Kidney capillary endothelial cell (primary cell): Measurements from ENCODE around the gene HIVEP3.
A peak's percentile ranks its signal among the peaks of the same experiment; 100 is the strongest.
"Not testable (repeated sequence)": the region's sequence is repeated elsewhere in the genome, so short reads cannot be mapped to it uniquely, and the experiment has no call there.

Source experiments
- DNase-seq: peaks from one replicate; pipeline ENCODE4 v3.0.0-alpha.2; 2018; ENCODE audit warnings: low spot score

Gene HIVEP3

DNA sequence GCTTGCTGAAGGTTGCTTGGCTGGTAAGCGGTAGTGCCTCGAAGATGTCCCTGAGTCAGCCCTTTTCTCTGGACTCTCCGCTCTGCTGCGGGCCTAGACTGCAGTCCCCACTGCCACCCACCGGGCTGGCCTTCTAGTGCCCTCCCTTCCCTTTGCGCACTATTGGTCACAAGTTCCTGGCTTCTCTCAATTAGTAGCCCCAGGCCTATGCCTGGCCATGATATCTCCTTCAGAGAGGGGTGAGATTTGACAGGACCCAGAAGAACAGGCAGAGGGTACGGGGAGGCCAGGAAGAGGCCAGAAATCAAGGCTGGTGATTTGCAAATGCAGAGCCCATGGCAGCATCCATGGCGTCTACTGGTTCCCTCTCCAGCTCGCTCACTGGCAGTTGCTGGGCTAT is 207.7 kb downstream of the HIVEP3 start:
- no peak for DNase-seq

DNA sequence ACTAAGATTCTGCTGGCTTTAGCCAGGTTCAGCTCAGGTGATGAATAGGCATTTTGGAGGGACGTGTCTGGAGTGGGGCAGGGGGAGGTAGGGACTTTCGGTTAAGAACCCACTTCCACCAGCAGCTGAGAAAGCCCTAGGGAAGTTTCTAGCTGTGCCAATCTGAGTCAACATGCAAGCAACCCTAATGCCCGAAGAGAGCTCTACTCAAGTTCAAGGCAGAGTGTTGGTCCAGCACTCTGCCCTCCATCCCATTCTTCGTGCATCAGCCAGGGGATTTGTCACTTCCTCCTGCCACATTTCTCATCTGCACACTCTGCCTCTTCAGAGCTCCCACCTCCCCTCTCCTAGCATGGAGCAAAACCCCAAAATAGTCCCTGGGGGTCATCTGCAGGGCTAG is 208.8 kb downstream of the HIVEP3 start:
- DNase-seq = no peak

DNA sequence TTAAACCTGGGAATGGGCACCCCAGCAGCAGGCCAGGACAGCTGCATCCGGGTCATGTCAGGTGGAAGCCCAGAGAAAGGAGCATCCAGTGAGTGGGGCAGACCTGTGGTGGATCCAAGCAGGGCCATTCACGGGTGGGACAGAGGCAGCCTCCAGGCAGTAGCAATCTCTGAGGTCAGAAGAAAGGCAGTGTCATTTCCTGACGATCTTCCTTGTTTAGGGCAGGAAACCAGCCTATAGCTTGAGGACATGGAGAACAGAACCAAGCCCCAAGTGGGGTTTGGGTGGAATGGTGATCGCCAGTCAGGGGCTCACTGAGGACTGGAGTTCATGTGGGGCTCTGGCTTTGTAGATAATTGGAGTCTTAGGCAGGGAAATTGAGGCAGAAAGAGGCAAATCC is 209.4 kb downstream of the HIVEP3 start:
- DNase-seq = no peak

- no peak for DNase-seq
Measured at GRCh38 chr1:41708332-41708731, 210.4 kb downstream of the HIVEP3 start.

- no peak for DNase-seq
Measured at GRCh38 chr1:41707793-41708192, 210.9 kb downstream of the HIVEP3 start.

DNA sequence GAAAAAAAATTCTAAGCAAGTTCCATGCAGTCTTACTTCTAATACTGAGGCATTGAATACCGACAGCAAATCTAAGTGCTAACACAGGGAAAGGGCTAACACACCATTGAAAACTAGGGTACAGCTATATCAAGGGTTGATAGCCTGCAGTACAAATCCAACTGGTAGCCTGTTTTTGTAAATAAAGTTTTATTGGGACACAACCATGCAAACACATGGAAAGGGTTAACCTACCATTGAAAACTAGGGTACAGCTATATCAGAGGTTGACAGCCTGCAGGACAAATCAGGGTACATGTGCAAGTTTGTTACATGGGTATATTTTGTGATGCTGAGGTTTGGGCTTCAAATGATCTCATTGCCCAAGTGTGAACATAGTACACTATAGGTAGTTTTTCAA is 212.9 kb downstream of the HIVEP3 start:
- no peak for DNase-seq

DNA sequence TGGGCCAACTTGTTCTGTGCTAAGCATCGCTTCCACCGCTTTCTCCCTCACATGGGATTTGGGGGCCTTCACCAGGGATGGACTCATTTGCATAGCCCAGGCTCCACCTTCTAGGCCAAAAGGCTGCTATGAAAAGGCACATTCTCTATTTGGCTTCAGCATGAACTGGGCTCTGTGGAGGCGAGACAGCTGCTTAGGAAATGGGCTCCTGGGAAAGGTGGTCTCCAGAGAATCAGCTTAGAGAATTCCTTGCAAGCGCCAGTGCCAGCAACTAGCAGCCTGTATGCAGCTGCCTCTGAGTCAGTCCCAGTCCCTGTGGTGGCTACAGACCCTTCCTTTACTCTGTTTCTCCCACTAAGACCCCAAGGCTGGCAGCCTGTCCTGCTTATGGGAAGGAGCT is 214.5 kb downstream of the HIVEP3 start:
- no peak for DNase-seq

DNA sequence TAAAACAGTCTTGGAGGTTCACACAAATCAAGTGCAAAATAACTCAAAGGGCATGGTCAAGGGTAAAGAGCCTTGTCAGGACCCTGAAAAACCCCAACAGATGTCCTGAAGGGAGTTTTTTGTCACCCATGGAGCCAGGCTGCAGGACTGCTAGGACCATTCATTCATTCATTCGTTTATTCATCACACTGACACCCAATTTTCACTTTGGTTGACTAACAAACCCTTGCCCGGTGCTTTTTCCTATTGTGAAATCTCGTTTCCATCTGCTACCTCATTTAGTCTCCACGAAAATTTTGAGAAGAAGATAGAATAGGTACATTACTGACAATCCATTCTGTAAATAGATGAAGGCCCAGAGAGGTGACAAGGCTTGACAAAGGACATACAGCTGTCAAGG is 216.0 kb downstream of the HIVEP3 start:
- DNase-seq = no peak

GRCh38 chr1:41700986-41701535 is 217.7 kb downstream of the HIVEP3 start:
- no peak for DNase-seq

DNA sequence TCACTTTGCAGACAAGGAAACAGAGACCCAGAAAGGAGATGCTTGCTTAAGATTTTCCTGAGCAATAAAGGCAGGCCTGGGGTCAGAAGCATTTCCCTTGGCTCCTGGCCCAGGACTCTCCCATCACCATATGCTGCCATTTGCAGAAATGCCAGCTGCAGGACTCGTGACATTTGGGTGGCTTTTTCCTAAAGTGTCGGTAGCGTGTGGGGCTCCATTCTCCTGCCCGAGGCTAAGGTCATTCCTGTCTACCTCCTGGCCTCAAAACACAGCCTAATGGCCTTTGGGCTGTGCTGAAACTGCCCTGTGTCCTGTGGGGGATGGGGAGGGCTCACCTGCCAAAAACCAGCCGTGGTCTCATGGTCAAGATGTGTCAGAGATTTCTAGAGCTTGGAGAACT is 218.1 kb downstream of the HIVEP3 start:
- no peak for DNase-seq

- DNase-seq = no peak
Measured at GRCh38 chr1:41699861-41700248, 218.9 kb downstream of the HIVEP3 start.

- DNase-seq = no peak
Measured at GRCh38 chr1:41698916-41699860, 219.5 kb downstream of the HIVEP3 start.

DNA sequence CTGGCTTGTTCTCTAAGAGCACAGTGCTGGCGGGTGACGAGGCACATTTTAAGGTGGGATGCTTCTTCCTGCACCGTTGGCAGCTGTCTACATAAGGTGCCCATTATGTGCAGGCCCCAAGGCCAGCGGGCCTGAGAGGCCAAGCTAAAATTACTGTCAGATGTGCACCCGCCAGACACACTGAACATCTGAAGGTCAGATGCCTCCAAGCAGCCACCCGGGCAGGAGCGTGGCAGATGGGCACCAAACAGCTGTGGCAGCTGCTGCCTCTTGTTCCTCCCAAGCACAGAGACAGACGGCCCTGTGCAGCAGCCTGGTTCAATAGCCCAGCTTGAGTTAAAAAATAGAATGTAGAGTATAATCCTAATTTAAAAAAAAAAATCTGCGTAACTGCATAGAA is 222.3 kb downstream of the HIVEP3 start:
- no peak for DNase-seq

DNA sequence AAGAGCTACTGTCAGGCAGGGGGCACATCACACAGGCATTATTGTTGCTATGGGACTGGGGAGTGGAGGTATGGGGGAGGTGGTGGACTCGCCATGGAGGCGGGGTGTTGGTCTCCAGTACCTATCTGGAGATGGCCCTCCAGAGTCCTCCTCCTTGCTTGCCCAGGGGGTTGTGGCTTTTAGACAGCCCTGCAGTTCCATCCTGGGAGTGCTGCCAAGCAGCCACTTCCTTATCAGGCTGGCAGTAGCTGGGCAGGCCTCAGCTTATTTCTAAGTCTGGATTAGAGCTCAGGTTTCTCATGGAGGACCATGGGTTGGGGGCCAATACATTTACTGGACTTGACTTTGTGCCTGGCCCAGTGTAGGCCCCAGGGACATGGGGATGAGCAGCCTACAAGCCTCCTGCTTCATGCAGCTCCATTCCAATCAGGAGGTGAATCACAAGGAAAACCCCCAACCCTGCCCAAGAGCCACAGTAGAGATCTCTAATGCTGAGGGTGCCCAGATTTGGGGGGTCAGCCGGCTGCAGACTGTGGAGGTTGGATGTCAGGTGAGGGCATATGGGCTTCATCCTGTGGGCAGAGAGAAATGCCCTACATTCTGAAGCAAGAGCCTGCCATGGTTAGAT is 223.5 kb downstream of the HIVEP3 start:
- no peak for DNase-seq

DNA sequence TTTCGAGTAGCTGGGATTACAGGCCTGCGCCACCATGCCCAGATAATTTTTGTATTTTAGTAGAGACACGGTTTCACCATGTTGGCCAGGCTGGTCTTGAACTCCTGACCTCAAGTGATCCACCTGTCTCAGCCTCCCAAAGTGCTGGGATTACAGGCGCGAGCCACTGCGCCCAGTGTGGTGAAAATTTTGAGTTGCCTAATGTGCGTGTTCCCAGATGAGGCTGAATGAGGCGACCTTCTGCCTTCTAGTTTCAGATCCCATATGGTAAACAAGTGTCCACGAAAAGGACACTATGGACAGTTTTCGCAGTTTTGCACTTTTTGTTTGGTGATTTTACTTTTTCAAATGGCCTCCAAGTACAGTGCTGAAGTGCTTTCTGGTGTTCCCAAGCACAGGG is 226.8 kb downstream of the HIVEP3 start:
- not testable (repeated sequence) for DNase-seq

- DNase-seq = no peak
Measured at GRCh38 chr1:41691424-41691823, 227.3 kb downstream of the HIVEP3 start.

- no peak for DNase-seq
Measured at GRCh38 chr1:41690331-41690730, 228.4 kb downstream of the HIVEP3 start.

- no peak for DNase-seq
Measured at GRCh38 chr1:41689558-41689981, 229.2 kb downstream of the HIVEP3 start.

DNA sequence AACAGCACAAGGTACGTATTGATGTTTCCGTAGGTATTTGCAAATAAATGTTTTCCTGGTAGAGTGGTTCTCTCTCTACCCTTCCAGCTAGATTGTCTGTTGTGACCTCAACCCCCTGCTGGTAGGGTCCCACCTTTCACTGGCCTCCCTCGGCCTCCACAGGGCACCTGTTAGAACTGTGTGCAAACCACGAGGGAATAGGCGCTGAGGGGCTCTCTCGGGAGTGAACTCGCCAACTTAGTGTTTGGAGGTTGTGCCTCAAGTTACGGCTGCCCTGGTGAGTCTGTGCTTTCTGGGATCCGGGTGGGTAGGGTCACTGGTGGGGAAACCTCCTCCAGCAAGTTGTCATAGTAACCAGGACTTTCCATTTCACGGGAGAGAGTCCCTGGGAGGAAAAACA is 229.6 kb downstream of the HIVEP3 start:
- no peak for DNase-seq

DNA sequence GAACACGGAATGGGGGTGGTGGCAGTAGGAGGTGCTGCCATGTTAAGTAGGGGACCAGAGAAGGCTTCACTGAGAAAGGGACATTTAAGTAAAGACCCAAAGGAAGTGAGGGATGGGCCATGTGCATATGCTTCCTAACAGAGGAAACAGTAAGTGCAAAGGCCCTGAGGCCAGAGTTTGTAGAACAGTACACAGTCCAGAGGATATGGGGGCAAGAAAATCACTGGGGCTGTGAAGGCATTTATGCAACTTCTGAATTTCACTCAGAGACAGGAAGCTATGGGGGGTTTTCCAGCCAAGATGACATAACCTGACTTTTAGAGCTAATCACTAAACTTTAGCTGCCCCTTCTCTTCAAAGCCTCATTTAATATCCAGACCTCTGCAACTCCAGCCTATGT is 231.7 kb downstream of the HIVEP3 start:
- DNase-seq = no peak

GRCh38 chr1:41683681-41684500 is 234.8 kb downstream of the HIVEP3 start:
- DNase-seq = peak; percentile 84
